Naive B cell (primary cell): ENCODE data around the gene MERTK. TPM values are rescaled to one million over a fixed set of nuclear protein-coding genes. Genes with fewer than 3 reads are reported as not detected.

Experiments used
- ATAC-seq, 2 donors: fragments of 150-1000 bp; cut with Tn5 transposase; 2 replicates each; pipeline ENCODE4 v1.10.0; 2021; ENCODE audit warnings: low read depth in 2 of 2, mild to moderate bottlenecking in 2 of 2, moderate library complexity in 2 of 2
- DNase-seq: peaks from one replicate; pipeline ENCODE4 v3.0.0; 2022
- H3K27ac Mint-ChIP-seq, 6 donors: one replicate each; pipeline ENCODE4 v1.8.0; 2020 to 2022; ENCODE audit warnings: mild to moderate bottlenecking in 6 of 6, mixed read lengths in 6 of 6, moderate library complexity in 5 of 6, inconsistent platforms in 2 of 6
- H3K27me3 Mint-ChIP-seq, 3 donors: one replicate each; pipeline ENCODE4 v1.8.0; 2021 to 2022; ENCODE audit warnings: mixed read lengths in 3 of 3, mild to moderate bottlenecking in 1 of 3
- H3K36me3 Mint-ChIP-seq, 2 donors: one replicate each; pipeline ENCODE4 v1.8.0; 2020 to 2022; ENCODE audit warnings: mixed read lengths in 2 of 2, inconsistent platforms in 1 of 2, mild to moderate bottlenecking in 1 of 2
- H3K4me1 Mint-ChIP-seq, 3 donors: one replicate each; pipeline ENCODE4 v1.8.0; 2020 to 2022; ENCODE audit warnings: mixed read lengths in 3 of 3, inconsistent platforms in 1 of 3, mild to moderate bottlenecking in 1 of 3, moderate library complexity in 1 of 3
- H3K4me3 Mint-ChIP-seq, 8 donors: one replicate each; pipeline ENCODE4 v1.8.0; 2020 to 2022; ENCODE audit warnings: mild to moderate bottlenecking in 8 of 8, mixed read lengths in 8 of 8, moderate library complexity in 8 of 8, inconsistent platforms in 2 of 8
- H3K9me3 Mint-ChIP-seq, 7 donors: one replicate each; pipeline ENCODE4 v1.8.0; 2020 to 2022; ENCODE audit warnings: mixed read lengths in 7 of 7, mild to moderate bottlenecking in 5 of 7, inconsistent platforms in 2 of 7, moderate library complexity in 1 of 7
- polyA plus RNA-seq, 6 donors: library from polyadenylated mRNA; unstranded; fragments of 300-500 nt; fragmentation: Illumina TruSeq; gene quantifications; one replicate each; pipeline ENCODE4 v1.2.3, GENCODE V29; 2021; ENCODE audit warnings: low read depth in 6 of 6

MERTK gene
- polyA plus RNA-seq, 6 donors from 2014 or later = 0.16 TPM; not detected in 5

DNA sequence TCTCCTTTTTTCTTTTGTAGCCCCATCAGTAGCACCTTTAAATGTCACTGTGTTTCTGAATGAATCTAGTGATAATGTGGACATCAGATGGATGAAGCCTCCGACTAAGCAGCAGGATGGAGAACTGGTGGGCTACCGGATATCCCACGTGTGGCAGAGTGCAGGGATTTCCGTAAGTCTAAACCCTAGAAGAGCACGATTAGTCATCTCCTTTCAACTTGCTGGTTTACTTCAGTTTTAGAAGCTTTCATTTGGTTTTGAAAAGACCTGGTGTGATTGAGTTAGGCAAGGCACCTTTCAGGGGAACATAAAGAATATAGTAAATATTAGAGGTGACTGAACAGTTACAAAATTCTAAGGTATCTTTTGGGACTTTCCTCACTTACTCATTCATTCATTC lies 84.4 kb downstream of the MERTK start:
- Mint-ChIP-seq H3K4me3 (no peak overlapping the region), H3K9me3 (peaks cover 0 to 13% (median 7%) of the 10 kb centered on the region in 7 donors), H3K27me3 (peaks cover 0 to 14% (median 0%) of the 10 kb centered on the region in 3 donors), H3K4me1 (no peaks in the 10 kb centered on the region), H3K36me3 (peaks cover 0 to 4% of the 10 kb centered on the region in 2 donors), H3K27ac (no peak overlapping the region)
- no peak for DNase-seq
- ATAC-seq = no peak

DNA sequence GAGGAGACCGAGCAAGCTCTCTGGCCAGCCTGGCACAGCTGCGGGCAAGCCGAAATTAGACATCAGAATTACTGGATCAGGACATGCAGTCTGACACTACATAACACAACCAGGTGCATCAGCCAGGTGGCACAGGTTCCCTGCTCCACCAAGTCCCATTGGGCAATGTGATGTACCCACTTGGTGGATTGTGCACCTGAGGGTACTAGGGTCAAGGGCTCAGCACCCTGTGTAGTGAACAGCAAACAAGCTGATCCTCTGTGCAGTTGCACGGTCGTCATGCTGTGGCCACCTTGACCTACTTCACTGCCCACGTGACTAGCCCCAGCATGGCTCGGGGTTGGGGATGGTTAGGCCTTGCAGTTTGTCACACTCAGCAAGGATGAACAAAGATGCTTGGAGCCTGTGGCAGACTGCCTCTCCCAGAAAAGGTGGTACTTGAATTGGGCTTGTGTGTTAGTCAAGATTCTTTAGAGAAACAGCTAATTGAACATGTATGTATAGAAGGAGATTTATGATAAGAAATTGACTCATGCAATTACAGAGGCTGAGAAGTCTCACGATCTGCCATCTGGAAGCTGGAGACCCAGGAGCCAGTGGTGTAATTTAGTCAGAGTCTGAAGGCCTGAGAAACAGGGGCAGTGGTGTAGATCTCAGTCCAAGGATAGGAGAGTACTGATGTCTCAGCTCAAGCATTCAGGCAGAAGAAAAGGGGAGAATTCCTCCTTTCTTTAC lies 85.2 kb downstream of the MERTK start:
- no peak overlapping the region for H3K27ac Mint-ChIP-seq
- peaks cover 0 to 14% (median 0%) of the 10 kb centered on the region in 3 donors for H3K27me3 Mint-ChIP-seq
- H3K4me3 Mint-ChIP-seq = no peak overlapping the region
- H3K4me1 Mint-ChIP-seq = no peaks in the 10 kb centered on the region
- ATAC-seq (no peak), DNase-seq (no peak)
- H3K9me3 Mint-ChIP-seq = peaks cover 0 to 4% (median under 1%) of the 10 kb centered on the region in 7 donors
- H3K36me3 Mint-ChIP-seq = no peaks in the 10 kb centered on the region

DNA sequence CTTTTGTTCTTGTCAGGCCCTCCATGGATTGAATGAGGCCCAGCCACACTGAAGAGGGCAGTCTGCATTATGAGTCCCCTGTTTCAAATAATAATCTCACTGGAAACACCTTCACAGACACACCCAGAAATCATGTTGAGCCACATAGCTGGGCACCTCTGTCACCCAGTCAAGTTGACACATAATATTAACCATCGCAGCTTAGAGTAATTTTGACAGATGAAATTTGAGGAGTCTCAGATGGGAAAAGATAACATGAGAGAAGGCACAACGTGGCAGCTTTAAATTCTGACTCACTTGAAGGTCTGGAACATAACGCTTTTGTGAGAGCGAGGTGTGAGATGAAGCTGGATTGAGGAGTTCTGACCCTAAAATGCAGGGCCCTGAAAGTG lies 85.8 kb downstream of the MERTK start:
- H3K9me3 Mint-ChIP-seq = no peaks in the 10 kb centered on the region
- H3K4me1 Mint-ChIP-seq = no peaks in the 10 kb centered on the region
- no peak for ATAC-seq
- H3K36me3 Mint-ChIP-seq = no peaks in the 10 kb centered on the region
- H3K27me3 Mint-ChIP-seq = peaks cover 0 to 14% (median 0%) of the 10 kb centered on the region in 3 donors
- no peak overlapping the region for H3K27ac Mint-ChIP-seq
- no peak overlapping the region for H3K4me3 Mint-ChIP-seq
- DNase-seq = no peak

DNA sequence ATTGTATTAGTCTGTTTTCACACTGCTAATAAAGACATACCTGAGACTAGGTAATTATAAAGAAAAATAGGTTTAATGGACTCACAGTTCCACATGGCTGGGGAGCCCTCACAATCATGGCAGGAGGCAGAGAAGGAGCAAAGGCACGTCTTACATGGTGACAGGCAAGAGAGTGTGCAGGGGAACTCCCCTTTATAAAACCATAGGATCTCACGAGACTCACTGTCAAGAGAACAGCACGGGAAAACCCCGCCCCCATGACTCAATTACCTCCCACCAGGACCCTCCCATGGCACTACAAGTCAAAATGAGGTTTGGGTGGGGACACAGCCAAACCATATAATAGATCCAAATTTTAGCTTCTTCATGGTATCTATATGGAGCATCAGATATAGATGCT lies 87.1 kb downstream of the MERTK start:
- Mint-ChIP-seq H3K36me3 (no peaks in the 10 kb centered on the region), H3K9me3 (no peaks in the 10 kb centered on the region), H3K4me3 (no peak overlapping the region), H3K27ac (no peak overlapping the region), H3K4me1 (no peaks in the 10 kb centered on the region), H3K27me3 (peaks cover 0 to 14% (median 0%) of the 10 kb centered on the region in 3 donors)
- ATAC-seq = no peak
- DNase-seq = no peak

DNA sequence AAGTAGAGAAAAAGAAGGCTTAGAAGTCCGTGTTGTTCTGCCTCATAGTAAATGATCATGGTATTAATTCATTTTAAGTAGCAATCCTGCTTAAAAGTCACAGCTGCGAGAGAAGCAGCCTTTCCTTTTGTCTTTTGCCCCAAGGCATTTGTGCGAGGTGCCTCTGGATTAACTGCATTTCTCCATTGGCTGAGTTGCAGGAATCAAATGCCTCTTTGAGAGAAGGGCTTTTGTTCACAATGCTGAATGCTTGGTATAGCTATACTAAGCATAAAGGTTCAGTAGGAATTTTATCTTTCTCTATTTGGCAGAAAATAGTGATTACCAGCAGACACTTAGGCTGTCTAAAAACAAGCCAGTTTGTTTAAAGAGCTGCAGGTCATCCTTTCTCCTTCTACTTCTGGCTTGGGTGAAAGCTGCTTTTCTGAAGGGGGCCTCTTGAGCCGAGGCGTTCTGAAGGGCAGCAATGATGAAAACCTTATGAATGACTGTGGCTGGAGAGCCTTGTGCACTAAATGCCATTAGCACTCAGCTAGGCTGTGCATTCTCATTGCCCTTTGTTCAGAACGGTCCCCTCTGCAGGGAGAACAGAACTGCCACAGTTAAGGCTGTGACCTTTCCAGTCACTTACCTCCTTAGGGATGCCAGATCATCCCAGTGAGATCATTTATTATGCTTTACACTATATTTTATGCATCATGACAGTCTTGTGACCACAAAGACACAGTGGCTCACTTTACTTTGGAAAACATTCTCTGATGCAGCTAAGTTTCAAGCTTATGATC lies 87.9 kb downstream of the MERTK start:
- Mint-ChIP-seq H3K27ac (no peak overlapping the region), H3K27me3 (peaks cover 0 to 14% (median 0%) of the 10 kb centered on the region in 3 donors), H3K4me3 (no peak overlapping the region), H3K9me3 (no peaks in the 10 kb centered on the region), H3K36me3 (no peaks in the 10 kb centered on the region), H3K4me1 (no peaks in the 10 kb centered on the region)
- ATAC-seq (no peak), DNase-seq (no peak)

DNA sequence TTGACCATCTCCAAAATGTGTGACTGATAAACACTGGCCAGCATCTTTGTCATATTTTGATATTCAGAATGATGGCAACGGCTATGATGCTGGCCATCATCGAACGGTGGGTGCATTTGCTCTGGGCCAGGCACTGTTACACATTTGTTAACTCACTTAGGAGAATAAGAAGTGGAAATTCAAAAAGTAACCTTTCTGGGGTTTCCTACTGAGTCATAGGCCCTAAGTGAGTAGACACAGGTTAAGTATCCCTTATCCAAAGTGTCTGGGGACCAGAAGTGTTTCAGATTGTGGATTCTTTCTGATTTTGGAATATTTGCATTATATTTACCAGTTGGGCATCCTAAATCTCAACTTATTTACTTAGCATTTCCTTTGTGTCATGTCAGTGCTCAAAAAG lies 92.0 kb downstream of the MERTK start:
- no peak for DNase-seq
- H3K36me3 Mint-ChIP-seq = no peaks in the 10 kb centered on the region
- no peak overlapping the region for H3K4me3 Mint-ChIP-seq
- H3K4me1 Mint-ChIP-seq = no peaks in the 10 kb centered on the region
- no peak overlapping the region for H3K27ac Mint-ChIP-seq
- peaks cover 3 to 6% (median 5%) of the 10 kb centered on the region in 3 donors for H3K27me3 Mint-ChIP-seq
- no peaks in the 10 kb centered on the region for H3K9me3 Mint-ChIP-seq
- ATAC-seq = no peak

DNA sequence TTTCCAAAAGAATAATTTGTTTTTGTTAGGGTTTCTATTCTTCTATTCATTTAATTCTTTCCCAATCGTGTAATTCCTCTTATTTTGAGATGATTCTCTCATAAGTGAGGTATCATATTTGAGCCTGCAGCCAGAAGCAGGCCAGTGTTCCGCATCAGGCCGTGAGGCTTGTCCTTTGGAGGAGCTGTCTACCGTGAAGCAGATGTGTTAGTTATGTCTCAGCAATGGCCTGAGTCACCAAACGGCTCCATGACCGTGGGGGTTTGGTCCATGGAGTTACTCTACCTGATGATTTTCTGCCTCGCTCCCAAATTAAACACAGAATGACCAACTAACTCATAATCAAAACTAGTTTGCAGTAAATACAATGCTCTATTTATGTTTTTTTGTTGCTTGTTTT lies 92.4 kb downstream of the MERTK start:
- ATAC-seq (no peak), DNase-seq (no peak)
- Mint-ChIP-seq H3K27me3 (peaks cover 3 to 6% (median 5%) of the 10 kb centered on the region in 3 donors), H3K36me3 (no peaks in the 10 kb centered on the region), H3K9me3 (no peaks in the 10 kb centered on the region), H3K4me1 (no peaks in the 10 kb centered on the region), H3K27ac (no peak overlapping the region), H3K4me3 (no peak overlapping the region)

DNA sequence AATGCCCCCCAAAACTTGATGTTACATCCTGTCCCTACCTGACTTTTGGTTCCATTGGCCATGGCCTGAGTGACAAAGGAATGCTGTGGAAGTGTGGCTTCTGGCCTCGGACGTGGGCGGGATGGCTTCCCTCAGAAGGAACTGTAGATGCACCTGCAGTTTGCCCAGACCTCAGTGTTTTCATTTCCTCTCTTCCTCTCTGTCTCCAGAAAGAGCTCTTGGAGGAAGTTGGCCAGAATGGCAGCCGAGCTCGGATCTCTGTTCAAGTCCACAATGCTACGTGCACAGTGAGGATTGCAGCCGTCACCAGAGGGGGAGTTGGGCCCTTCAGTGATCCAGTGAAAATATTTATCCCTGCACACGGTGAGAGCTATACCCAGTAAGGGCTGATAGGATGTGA lies 95.6 kb downstream of the MERTK start:
- no peak overlapping the region for H3K4me3 Mint-ChIP-seq
- peak overlapping the region in 1 of 6 donors; percentile 22 for H3K27ac Mint-ChIP-seq
- H3K4me1 Mint-ChIP-seq = no peaks in the 10 kb centered on the region
- no peaks in the 10 kb centered on the region for H3K9me3 Mint-ChIP-seq
- H3K27me3 Mint-ChIP-seq = peaks cover 3 to 6% (median 5%) of the 10 kb centered on the region in 3 donors
- DNase-seq (no peak), ATAC-seq (no peak)
- no peaks in the 10 kb centered on the region for H3K36me3 Mint-ChIP-seq

DNA sequence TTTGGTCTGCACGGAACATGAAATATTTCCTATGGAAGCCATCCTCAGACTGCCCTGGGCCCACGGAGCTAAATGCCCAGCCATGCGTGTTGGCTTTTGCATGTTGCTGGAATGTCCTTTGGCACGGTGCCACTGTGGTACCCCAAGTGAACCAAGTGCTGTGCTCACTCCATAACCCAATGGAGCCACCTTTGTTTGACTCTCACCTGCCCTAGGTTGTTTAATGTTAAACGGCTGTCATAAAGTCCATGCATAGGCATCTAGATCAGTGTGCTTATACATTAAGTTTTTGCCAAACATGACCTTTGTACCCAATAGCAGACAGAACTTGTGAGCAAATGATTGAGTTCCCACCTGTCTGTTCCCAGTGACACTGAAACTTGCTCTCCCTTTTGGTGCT lies 96.7 kb downstream of the MERTK start:
- DNase-seq (no peak), ATAC-seq (no peak)
- H3K27ac Mint-ChIP-seq = no peak overlapping the region
- peaks cover 3 to 6% (median 5%) of the 10 kb centered on the region in 3 donors for H3K27me3 Mint-ChIP-seq
- H3K4me3 Mint-ChIP-seq = no peak overlapping the region
- H3K36me3 Mint-ChIP-seq = no peaks in the 10 kb centered on the region
- H3K4me1 Mint-ChIP-seq = no peaks in the 10 kb centered on the region
- no peaks in the 10 kb centered on the region for H3K9me3 Mint-ChIP-seq

DNA sequence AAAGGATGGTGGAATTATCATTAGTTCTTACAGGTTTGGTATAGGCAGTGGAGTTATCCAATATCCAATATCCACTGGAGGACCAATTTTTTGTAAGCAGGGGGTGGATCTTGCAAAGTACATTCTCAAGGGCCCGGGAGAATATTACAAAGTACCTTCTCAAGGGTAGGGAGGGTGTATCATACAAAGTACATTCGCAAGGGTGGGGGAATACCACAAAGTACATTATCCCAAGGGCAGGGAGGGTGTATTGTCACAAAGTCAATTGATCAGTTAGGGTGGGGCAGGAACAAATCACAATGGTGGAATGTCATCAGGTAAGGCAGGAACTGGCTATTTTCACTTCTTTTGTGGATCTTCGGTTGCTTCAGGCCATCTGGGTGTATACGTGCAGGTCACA lies 101.4 kb downstream of the MERTK start:
- H3K9me3 Mint-ChIP-seq = no peaks in the 10 kb centered on the region

DNA sequence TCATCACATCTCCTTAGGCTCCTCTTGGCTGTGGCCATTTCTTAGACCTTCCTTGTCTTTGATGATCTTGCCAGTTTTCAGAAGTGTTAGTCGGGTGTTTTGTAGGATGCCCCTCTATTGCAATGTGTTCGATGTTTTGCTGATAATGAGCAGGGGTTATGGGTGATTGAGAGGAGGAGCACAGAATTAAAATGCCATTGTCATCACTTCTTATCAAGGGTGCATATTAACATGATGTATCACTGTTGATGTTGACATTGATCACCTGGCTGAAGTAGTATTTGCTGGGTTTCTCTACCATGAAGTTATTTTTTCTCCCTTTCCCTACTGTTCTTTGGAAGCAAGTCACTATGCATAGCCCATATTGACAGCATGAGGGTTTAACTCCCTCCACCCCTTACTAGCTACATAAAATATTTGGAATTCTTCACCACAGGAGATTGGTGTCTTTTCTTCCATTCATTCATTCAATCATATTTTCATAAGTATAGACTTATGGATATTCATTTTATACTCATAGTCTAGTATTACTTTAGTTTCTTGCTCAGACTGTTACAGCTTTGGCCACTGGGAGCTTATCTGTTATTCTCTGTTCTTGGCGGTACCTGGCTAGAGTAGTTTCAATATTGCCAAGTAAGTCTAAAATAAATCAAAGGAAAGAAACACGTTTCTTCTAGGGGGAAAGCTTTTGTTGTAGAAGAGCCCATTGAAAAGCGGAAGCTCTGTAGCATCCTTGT lies 102.2 kb downstream of the MERTK start:
- Mint-ChIP-seq H3K27ac (peak overlapping the region in 3 of 6 donors; percentile 14 to 46 (median 18)), H3K9me3 (no peaks in the 10 kb centered on the region), H3K4me1 (peaks cover 22 to 30% (median 26%) of the 10 kb centered on the region in 3 donors), H3K27me3 (no peaks in the 10 kb centered on the region), H3K4me3 (peak overlapping the region in 3 of 8 donors; percentile 33 to 58 (median 48)), H3K36me3 (no peaks in the 10 kb centered on the region)
- DNase-seq (no peak), ATAC-seq (no peak)

More for the DNA sequence above, 101.4 kb downstream of the MERTK start:
- H3K4me1 Mint-ChIP-seq = peaks cover 22 to 30% (median 26%) of the 10 kb centered on the region in 3 donors
- no peak for DNase-seq
- ATAC-seq = no peak
- no peaks in the 10 kb centered on the region for H3K36me3 Mint-ChIP-seq
- no peak overlapping the region for H3K4me3 Mint-ChIP-seq
- no peaks in the 10 kb centered on the region for H3K27me3 Mint-ChIP-seq
- H3K27ac Mint-ChIP-seq = peak overlapping the region in 1 of 6 donors; percentile 54

DNA sequence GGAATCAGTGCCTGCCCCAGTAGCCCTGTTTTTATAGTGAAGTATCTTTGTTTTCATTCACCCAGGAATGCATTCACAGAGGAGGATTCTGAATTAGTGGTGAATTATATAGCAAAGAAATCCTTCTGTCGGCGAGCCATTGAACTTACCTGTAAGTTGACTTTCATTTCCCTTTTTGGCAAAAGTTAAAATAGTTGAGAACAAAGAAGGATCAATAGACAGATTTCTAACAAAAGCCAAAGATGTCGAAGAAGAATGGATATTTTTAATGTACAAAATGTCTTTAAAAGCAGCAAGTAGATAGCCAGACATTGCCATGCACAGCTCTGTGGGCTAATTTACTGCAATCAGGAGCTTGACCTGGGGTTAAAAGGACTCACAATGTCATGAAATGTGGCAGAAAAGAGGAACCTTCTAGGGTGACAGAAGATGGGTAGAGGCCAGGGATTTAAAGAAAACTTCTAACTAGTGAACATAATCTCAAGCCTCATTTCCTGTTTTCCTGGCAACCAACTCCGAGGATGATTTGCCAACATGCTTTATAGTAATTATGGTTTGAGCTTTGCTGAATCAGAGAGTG lies 102.8 kb downstream of the MERTK start:
- H3K4me3 Mint-ChIP-seq = peak overlapping the region in 6 of 8 donors; percentile 1 to 58 (median 36)

DNA sequence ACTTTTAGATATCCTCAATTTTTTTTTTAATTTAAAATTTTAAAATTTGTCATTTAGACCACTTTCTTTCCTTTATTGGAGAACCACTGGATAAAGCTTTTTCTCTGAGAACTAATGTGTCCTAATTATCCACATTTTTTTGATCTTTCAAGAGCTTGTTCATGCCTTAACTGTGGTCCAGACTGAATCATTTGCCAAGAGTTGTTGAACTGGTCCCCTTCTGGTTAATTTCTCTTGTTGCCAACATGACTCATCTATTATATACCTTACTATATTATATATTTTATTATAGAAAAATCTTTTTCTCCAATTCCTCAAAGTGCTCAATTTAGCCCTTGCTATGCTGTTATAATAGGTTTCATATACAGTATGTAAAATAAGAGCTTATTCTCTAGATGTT lies 103.5 kb downstream of the MERTK start:
- peaks cover 22 to 33% (median 26%) of the 10 kb centered on the region in 3 donors for H3K4me1 Mint-ChIP-seq
- no peak for DNase-seq

More for the DNA sequence above, 102.8 kb downstream of the MERTK start:
- Mint-ChIP-seq H3K9me3 (no peaks in the 10 kb centered on the region), H3K4me1 (peaks cover 22 to 30% (median 26%) of the 10 kb centered on the region in 3 donors), H3K36me3 (no peaks in the 10 kb centered on the region), H3K27ac (peak overlapping the region in 4 of 6 donors; percentile 14 to 71 (median 50)), H3K27me3 (no peaks in the 10 kb centered on the region)
- ATAC-seq (peak; percentile 80 to 82), DNase-seq (peak; percentile 38)

More for the DNA sequence above, 103.5 kb downstream of the MERTK start:
- H3K27me3 Mint-ChIP-seq = no peaks in the 10 kb centered on the region
- no peak for ATAC-seq
- no peaks in the 10 kb centered on the region for H3K36me3 Mint-ChIP-seq
- H3K27ac Mint-ChIP-seq = no peak overlapping the region
- H3K9me3 Mint-ChIP-seq = no peaks in the 10 kb centered on the region
- no peak overlapping the region for H3K4me3 Mint-ChIP-seq
